ENCODE data around the gene INTS1.

INTS1 gene

GRCh38 chr7:1544896-1545416, 40.8 kb upstream of the INTS1 start:
- DNase-seq (ENCODE audit: low read depth) = no peak
- no peak overlapping the region for H3K4me3 ChIP-seq (ENCODE audit: control insufficient read depth, low read depth, low read length)
- no peak for TF ChIP-seq CTCF (conservative IDR thresholded peaks at IDR 0.05; ENCODE audit: control insufficient read depth, insufficient read depth, low read depth, low read length)

DNA sequence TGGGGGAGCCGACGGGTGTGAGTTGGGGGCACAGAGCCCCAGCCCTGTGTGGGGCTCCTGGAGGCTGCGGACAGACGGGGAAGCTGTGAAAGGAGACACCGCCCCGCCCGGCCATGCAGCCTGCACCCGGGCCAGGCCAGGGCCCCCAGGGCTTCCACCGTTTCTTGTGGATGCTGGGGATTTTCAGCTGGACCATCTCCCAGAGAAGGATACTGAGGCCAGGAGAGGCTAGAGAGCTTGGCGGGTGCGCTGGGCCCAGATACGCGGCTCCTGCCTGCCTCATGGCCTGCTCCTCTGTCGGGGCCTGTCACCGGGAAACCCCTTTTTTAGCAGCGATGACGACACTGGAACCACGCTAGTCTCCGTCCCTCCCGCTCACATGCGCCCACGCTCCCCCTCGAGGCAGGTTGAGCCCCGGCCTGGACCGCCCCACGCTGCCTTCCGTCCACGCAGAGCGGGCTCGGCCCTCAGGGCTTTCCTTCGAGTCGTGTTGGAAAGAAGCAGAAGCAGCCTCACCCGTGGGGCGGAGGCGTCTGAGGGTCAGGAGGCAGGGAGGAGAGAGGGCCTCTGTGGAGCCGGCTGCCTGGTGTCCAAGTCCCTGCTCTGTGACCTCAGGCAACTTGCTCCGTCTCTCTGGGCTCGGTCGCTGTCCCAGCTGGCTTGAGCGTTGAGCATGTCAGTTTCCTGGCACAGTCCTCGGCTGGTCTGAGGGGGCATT, 40.1 kb upstream of the INTS1 start:
- TF ChIP-seq CTCF (conservative IDR thresholded peaks at IDR 0.05; ENCODE audit: control insufficient read depth, insufficient read depth, low read depth, low read length) = no peak
- no peak for DNase-seq (ENCODE audit: low read depth)
- H3K4me3 ChIP-seq (ENCODE audit: control insufficient read depth, low read depth, low read length) = no peak overlapping the region

- H3K4me3 ChIP-seq (ENCODE audit: control insufficient read depth, low read depth, low read length) = no peak overlapping the region
- no peak for TF ChIP-seq CTCF (conservative IDR thresholded peaks at IDR 0.05; ENCODE audit: control insufficient read depth, insufficient read depth, low read depth, low read length)
- DNase-seq (ENCODE audit: low read depth) = no peak
Measured at GRCh38 chr7:1543826-1544177, 39.6 kb upstream of the INTS1 start.

- no peak for TF ChIP-seq CTCF (conservative IDR thresholded peaks at IDR 0.05; ENCODE audit: control insufficient read depth, insufficient read depth, low read depth, low read length)
- H3K4me3 ChIP-seq (ENCODE audit: control insufficient read depth, low read depth, low read length) = no peak overlapping the region
- no peak for DNase-seq (ENCODE audit: low read depth)
Measured at GRCh38 chr7:1542841-1543747, 38.9 kb upstream of the INTS1 start.

- no peak for DNase-seq (ENCODE audit: low read depth)
- no peak overlapping the region for H3K4me3 ChIP-seq (ENCODE audit: control insufficient read depth, low read depth, low read length)
- no peak for TF ChIP-seq CTCF (conservative IDR thresholded peaks at IDR 0.05; ENCODE audit: control insufficient read depth, insufficient read depth, low read depth, low read length)
Measured at GRCh38 chr7:1542329-1542728, 38.1 kb upstream of the INTS1 start.

GRCh38 chr7:1541431-1542162, 37.4 kb upstream of the INTS1 start:
- DNase-seq (ENCODE audit: low read depth) = no peak
- H3K4me3 ChIP-seq (ENCODE audit: control insufficient read depth, low read depth, low read length) = no peak overlapping the region

More at GRCh38 chr7:1541431-1542162, 37.4 kb upstream of the INTS1 start:
- no peak for TF ChIP-seq CTCF (conservative IDR thresholded peaks at IDR 0.05; ENCODE audit: control insufficient read depth, insufficient read depth, low read depth, low read length)
